Smooth muscle cell (in vitro differentiated cells): Measurements from ENCODE around the gene CACNA1C. TPM values are rescaled to one million over a fixed set of nuclear protein-coding genes. Genes with fewer than 3 reads are reported as not detected.

ENCODE experiments used
- DNase-seq: peaks from one replicate; lab custom pipeline; 2025; ENCODE audit not compliant: unreplicated experiment; lab: John Stamatoyannopoulos, UW
- H2AFZ ChIP-seq: fragments of 200-600 bp; sonication (generic); 2 replicates; pipeline ENCODE4 v1.6.0; 2016; ENCODE audit warnings: antibody characterized with exemption, low read depth, mild to moderate bottlenecking
- H3F3A ChIP-seq: fragments of 200-600 bp; sonication (generic); 2 replicates; pipeline ENCODE4 v1.6.0; 2017; ENCODE audit warnings: antibody characterized with exemption, low read depth
- H3K27ac ChIP-seq: fragments of 200-600 bp; sonication (generic); 2 replicates; pipeline ENCODE4 v1.5.1; 2016; ENCODE audit warnings: low read depth, mild to moderate bottlenecking
- H3K27me3 ChIP-seq: fragments of 200-600 bp; sonication (generic); 2 replicates; pipeline ENCODE4 v1.6.1; 2016; ENCODE audit warnings: low read depth, mild to moderate bottlenecking
- H3K36me3 ChIP-seq: fragments of 200-600 bp; sonication (generic); 2 replicates; pipeline ENCODE4 v1.5.1; 2016; ENCODE audit warnings: low read depth
- H3K4me1 ChIP-seq: fragments of 200-600 bp; sonication (generic); 2 replicates; pipeline ENCODE4 v1.5.1; 2016; ENCODE audit warnings: low read depth
- H3K4me2 ChIP-seq: fragments of 200-600 bp; sonication (generic); 2 replicates; pipeline ENCODE4 v1.6.0; 2016; ENCODE audit warnings: mild to moderate bottlenecking
- H3K4me3 ChIP-seq: fragments of 200-600 bp; sonication (generic); 2 replicates; pipeline ENCODE4 v1.5.1; 2016; ENCODE audit warnings: mild to moderate bottlenecking
- H3K79me2 ChIP-seq: fragments of 200-600 bp; sonication (generic); 2 replicates; pipeline ENCODE4 v1.6.0; 2016; ENCODE audit warnings: low read depth, mild to moderate bottlenecking
- H3K9ac ChIP-seq: fragments of 200-600 bp; sonication (generic); 2 replicates; pipeline ENCODE4 v1.6.0; 2016; ENCODE audit warnings: low read depth
- H3K9me3 ChIP-seq: fragments of 200-600 bp; sonication (generic); replicated peaks from 2 replicates; pipeline ENCODE4 v1.5.1; 2016; ENCODE audit warnings: low read depth
- H4K20me1 ChIP-seq: fragments of 200-600 bp; sonication (generic); 2 replicates; pipeline ENCODE4 v1.6.0; 2016; ENCODE audit warnings: low read depth
- WGBS: methylation state at CpG from one replicate; pipeline ENCODE4 v1.1.7; 2016; ENCODE audit warnings: low lambda C conversion rate; 5-methylcytosine and 5-hydroxymethylcytosine counted together
- polyA plus RNA-seq: library from polyadenylated mRNA; unstranded; fragments of >200 nt; fragmentation: Nextera tagmentation; extraction: Ambion mirVana; gene quantifications from 2 replicates; pipeline ENCODE4 v1.2.1, GENCODE V29; 2016
- total RNA-seq: library from RNA; depleted of rRNA; stranded (reverse); fragments of >200 nt; gene quantifications from 2 replicates; pipeline ENCODE4 v1.2.3, GENCODE V29; 2014
- TF ChIP-seq, protein P1 (sequence below): fragments of 200-600 bp; sonication (generic); IDR thresholded peaks from 2 replicates; pipeline ENCODE4 v1.5.1; 2017; ENCODE audit warnings: borderline replicate concordance, mild to moderate bottlenecking, antibody characterized with exemption; ENCODE audit not compliant: insufficient read depth, poor library complexity, severe bottlenecking

Gene CACNA1C
- total and polyA plus RNA-seq, 2 experiments from 2014 or later, result 1.6 to 4.5 TPM

DNA sequence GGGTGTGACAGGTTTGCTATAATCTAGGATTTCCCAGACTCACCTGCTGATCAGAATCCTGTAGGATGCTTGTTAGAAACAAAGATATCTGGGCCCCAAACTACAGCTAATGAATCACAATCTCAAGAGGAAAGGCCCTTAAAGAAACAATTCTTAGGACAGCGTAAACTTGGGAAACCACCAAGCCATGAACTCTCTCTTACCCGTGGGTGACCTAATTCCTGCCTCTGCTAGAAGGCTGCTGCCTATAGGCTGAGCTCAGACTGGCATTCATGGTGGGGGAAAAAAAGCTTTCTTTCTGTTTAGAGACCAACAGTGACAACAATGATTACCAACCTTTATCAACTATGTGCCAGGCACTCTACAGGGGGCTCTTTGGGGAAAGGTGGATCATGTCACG, 528.0 kb downstream of the CACNA1C start:
- WGBS, result 32% methylated on average over 3 of the region's 3 CpGs
- no peak overlapping the region for H3K4me3 ChIP-seq
- H3K4me2 ChIP-seq, result no peak overlapping the region
- no peak overlapping the region for H2AFZ ChIP-seq
- no peak for DNase-seq
- peaks cover 11% of the 10 kb centered on the region for H3K27me3 ChIP-seq
- TF ChIP-seq, protein P1, sequence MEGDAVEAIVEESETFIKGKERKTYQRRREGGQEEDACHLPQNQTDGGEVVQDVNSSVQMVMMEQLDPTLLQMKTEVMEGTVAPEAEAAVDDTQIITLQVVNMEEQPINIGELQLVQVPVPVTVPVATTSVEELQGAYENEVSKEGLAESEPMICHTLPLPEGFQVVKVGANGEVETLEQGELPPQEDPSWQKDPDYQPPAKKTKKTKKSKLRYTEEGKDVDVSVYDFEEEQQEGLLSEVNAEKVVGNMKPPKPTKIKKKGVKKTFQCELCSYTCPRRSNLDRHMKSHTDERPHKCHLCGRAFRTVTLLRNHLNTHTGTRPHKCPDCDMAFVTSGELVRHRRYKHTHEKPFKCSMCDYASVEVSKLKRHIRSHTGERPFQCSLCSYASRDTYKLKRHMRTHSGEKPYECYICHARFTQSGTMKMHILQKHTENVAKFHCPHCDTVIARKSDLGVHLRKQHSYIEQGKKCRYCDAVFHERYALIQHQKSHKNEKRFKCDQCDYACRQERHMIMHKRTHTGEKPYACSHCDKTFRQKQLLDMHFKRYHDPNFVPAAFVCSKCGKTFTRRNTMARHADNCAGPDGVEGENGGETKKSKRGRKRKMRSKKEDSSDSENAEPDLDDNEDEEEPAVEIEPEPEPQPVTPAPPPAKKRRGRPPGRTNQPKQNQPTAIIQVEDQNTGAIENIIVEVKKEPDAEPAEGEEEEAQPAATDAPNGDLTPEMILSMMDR, result no peak
- H3K4me1 ChIP-seq, result no peaks in the 10 kb centered on the region
- H3F3A ChIP-seq, result no peaks in the 10 kb centered on the region
- no peaks in the 10 kb centered on the region for H3K79me2 ChIP-seq
- H4K20me1 ChIP-seq, result no peaks in the 10 kb centered on the region
- H3K27ac ChIP-seq, result no peak overlapping the region
- no peak overlapping the region for H3K9ac ChIP-seq
- no peaks in the 10 kb centered on the region for H3K36me3 ChIP-seq
- no peaks in the 10 kb centered on the region for H3K9me3 ChIP-seq

DNA sequence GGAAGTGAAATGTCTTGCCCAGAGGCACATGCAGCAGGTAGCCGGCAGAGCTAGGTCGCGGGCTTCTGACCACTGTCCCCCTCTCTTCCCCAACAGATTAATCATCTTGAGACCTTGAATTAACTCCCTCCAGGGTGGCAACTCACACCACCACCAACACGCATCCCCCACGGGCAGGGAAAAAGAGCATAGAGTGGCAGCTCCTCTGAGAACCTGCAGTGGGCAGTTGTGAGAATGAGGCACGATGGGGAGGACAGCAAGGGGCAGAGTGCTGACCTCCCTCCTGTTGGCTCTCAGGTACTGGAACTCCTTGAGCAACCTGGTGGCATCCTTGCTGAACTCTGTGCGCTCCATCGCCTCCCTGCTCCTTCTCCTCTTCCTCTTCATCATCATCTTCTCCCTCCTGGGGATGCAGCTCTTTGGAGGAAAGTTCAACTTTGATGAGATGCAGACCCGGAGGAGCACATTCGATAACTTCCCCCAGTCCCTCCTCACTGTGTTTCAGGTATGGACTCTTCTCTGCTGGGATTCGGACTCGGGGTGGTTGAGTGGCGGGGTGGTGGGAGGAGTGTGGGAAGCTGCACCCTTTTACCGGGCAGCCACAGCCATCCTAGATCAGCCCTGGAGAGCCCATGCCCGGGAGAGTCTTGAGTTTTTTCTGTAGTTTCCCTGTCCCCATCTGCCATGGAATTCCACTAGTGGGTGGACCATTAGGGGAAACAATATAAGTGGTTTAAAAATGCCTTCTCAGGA, 528.7 kb downstream of the CACNA1C start:
- no peak overlapping the region for H3K4me2 ChIP-seq
- H3K9me3 ChIP-seq, result no peaks in the 10 kb centered on the region
- 90% methylated on average over 15 of the region's 15 CpGs for WGBS
- no peaks in the 10 kb centered on the region for H3K79me2 ChIP-seq
- H3K9ac ChIP-seq, result no peak overlapping the region
- H3K27ac ChIP-seq, result no peak overlapping the region
- no peaks in the 10 kb centered on the region for H3K36me3 ChIP-seq
- H3F3A ChIP-seq, result no peaks in the 10 kb centered on the region
- DNase-seq, result no peak
- TF ChIP-seq, protein P1, result no peak
- H3K27me3 ChIP-seq, result peaks cover 11% of the 10 kb centered on the region
- H3K4me3 ChIP-seq, result no peak overlapping the region
- no peaks in the 10 kb centered on the region for H3K4me1 ChIP-seq
- H2AFZ ChIP-seq, result no peak overlapping the region
- H4K20me1 ChIP-seq, result no peaks in the 10 kb centered on the region

DNA sequence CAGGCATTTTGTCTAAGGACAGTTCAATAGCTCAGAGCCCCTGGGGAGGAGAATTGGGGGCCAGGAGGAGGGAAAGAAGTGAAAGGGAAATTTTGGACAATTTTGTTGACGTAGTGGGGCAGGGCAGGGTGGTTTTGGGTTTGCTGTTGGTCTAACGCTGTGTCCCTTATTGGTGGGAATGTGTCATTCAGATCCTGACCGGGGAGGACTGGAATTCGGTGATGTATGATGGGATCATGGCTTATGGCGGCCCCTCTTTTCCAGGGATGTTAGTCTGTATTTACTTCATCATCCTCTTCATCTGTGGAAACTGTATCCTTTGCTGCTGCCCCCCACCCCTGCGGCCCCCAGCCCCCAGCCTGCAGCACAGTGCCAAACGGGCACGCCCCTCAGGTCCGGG, 529.8 kb downstream of the CACNA1C start:
- no peaks in the 10 kb centered on the region for H4K20me1 ChIP-seq
- no peaks in the 10 kb centered on the region for H3K9me3 ChIP-seq
- H3K36me3 ChIP-seq, result no peaks in the 10 kb centered on the region
- H3K27me3 ChIP-seq, result peaks cover 11% of the 10 kb centered on the region
- no peaks in the 10 kb centered on the region for H3K4me1 ChIP-seq
- peak overlapping the region; percentile 87 for H3K4me2 ChIP-seq
- no peak overlapping the region for H3K9ac ChIP-seq
- H3K4me3 ChIP-seq, result peak overlapping the region; percentile 38
- no peaks in the 10 kb centered on the region for H3F3A ChIP-seq
- H3K27ac ChIP-seq, result no peak overlapping the region
- WGBS, result 83% methylated on average over 6 of the region's 9 CpGs
- no peak overlapping the region for H2AFZ ChIP-seq
- no peak for DNase-seq
- no peaks in the 10 kb centered on the region for H3K79me2 ChIP-seq
- TF ChIP-seq, protein P1, result no peak

DNA sequence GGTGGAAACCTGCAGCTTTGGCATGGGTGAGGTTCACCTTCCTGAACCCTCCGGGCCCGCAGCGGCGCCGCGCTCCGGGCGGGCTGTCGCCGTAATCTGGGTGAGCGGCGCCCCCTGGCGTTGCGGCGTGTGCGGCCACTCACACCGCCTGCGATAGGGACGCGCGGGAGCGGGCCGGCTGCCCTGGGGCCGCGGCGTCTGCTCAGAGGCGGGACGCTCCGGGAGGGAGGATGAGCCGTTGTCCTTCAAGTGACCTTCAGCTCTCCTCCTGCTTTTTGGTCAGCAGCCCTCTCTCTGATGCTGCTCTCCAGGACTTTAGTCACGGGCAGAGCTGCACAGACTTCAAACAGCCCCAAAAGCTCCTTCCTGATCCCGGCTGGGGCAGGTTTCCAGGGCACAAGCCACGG, 530.3 kb downstream of the CACNA1C start:
- Histone ChIP-seq H3K36me3 (no peaks in the 10 kb centered on the region), H4K20me1 (no peaks in the 10 kb centered on the region), H2AFZ (no peak overlapping the region), H3K27me3 (peaks cover 11% of the 10 kb centered on the region), H3K4me2 (peak overlapping the region; percentile 87), H3K9ac (no peak overlapping the region), H3K79me2 (no peaks in the 10 kb centered on the region), H3K4me1 (no peaks in the 10 kb centered on the region), H3K9me3 (no peaks in the 10 kb centered on the region), H3K27ac (no peak overlapping the region), H3K4me3 (peak overlapping the region; percentile 38), H3F3A (no peaks in the 10 kb centered on the region)
- WGBS, result 13% methylated on average over 31 of the region's 33 CpGs
- TF ChIP-seq, protein P1, result peak; percentile 95
- DNase-seq, result peak; percentile 28
